Liver (tissue), 9 donors: Measurements from ENCODE around the gene SOST. TPM values are rescaled to one million over a fixed set of nuclear protein-coding genes. Genes with fewer than 3 reads are reported as not detected.

Experiments used
- DNase-seq: peaks from one replicate; pipeline ENCODE4 v3.0.0-alpha.2; 2017; ENCODE audit warnings: low spot score
- H3K27ac ChIP-seq, 2 donors: one replicate each; pipeline ENCODE4 v1.7.0; 2013; ENCODE audit warnings: inconsistent platforms in 2 of 2, low read length in 2 of 2, control low read depth in 1 of 2, low read depth in 1 of 2, mild to moderate bottlenecking in 1 of 2
- H3K27me3 ChIP-seq, 4 donors: one replicate each; pipeline versions ENCODE4 v1.6.1 to v1.7.0; 2013; ENCODE audit warnings: low read length in 3 of 4, inconsistent platforms in 1 of 4, mild to moderate bottlenecking in 1 of 4, moderate library complexity in 1 of 4; ENCODE audit not compliant: control insufficient read depth in 4 of 4, insufficient read depth in 4 of 4
- H3K36me3 ChIP-seq, 4 donors: one replicate each; pipeline versions ENCODE4 v1.6.1 to v1.7.0; 2013; ENCODE audit warnings: low read length in 3 of 4, mild to moderate bottlenecking in 3 of 4, low read depth in 1 of 4, moderate library complexity in 1 of 4; ENCODE audit not compliant: control insufficient read depth in 4 of 4, insufficient read depth in 3 of 4
- H3K4me1 ChIP-seq, 4 donors: one replicate each; pipeline versions ENCODE4 v1.6.1 to v1.7.0; 2013; ENCODE audit warnings: low read length in 3 of 4, mild to moderate bottlenecking in 3 of 4, moderate library complexity in 1 of 4; ENCODE audit not compliant: control insufficient read depth in 4 of 4, insufficient read depth in 4 of 4
- H3K4me3 ChIP-seq, 3 donors: one replicate each; pipeline versions ENCODE4 v1.6.1 to v1.7.0; 2013; ENCODE audit warnings: low read length in 3 of 3, control low read depth in 1 of 3, low read depth in 1 of 3, mild to moderate bottlenecking in 1 of 3
- H3K9ac ChIP-seq, 2 donors: one replicate each; pipeline ENCODE4 v1.7.0; 2013; ENCODE audit warnings: low read length in 2 of 2, mild to moderate bottlenecking in 2 of 2, moderate library complexity in 2 of 2, control low read depth in 1 of 2, low read depth in 1 of 2
- H3K9me3 ChIP-seq, 4 donors: one replicate each; pipeline versions ENCODE4 v1.6.1 to v1.7.0; 2013; ENCODE audit warnings: low read length in 3 of 4; ENCODE audit not compliant: control insufficient read depth in 4 of 4
- FOXA2 ChIP-seq: IDR thresholded peaks from 2 replicates; pipeline ENCODE4 v1.6.1; 2016; ENCODE audit warnings: antibody characterized with exemption
- GABPA ChIP-seq, 2 donors: IDR thresholded peaks in 1 of 2; conservative IDR thresholded peaks in 1 of 2; 2 replicates each; pipeline ENCODE4 v1.6.1; 2016; ENCODE audit warnings: antibody characterized with exemption in 2 of 2, mild to moderate bottlenecking in 1 of 2, moderate library complexity in 1 of 2
- HNF4A ChIP-seq, 2 donors: conservative IDR thresholded peaks; 2 replicates each; pipeline ENCODE4 v1.6.1; 2016; ENCODE audit warnings: antibody characterized with exemption in 2 of 2, mild to moderate bottlenecking in 2 of 2
- HNF4G ChIP-seq: IDR thresholded peaks from 2 replicates; pipeline ENCODE4 v1.6.1; 2016; ENCODE audit warnings: antibody characterized with exemption
- JUND ChIP-seq, 2 donors: IDR thresholded peaks; 2 replicates each; pipeline ENCODE4 v1.6.1; 2016; ENCODE audit warnings: antibody characterized with exemption in 2 of 2
- NR2F2 ChIP-seq: IDR thresholded peaks from 2 replicates; pipeline ENCODE4 v1.6.1; 2016; ENCODE audit warnings: antibody characterized with exemption
- RAD21 ChIP-seq, 2 donors: IDR thresholded peaks; 2 replicates each; pipeline ENCODE4 v1.6.1; 2016; ENCODE audit warnings: antibody characterized with exemption in 2 of 2, mild to moderate bottlenecking in 2 of 2
- RXRA ChIP-seq, 2 donors: IDR thresholded peaks; 2 replicates each; pipeline ENCODE4 v1.6.1; 2017 to 2018; ENCODE audit warnings: antibody characterized with exemption in 2 of 2, mild to moderate bottlenecking in 1 of 2
- SP1 ChIP-seq: IDR thresholded peaks from 2 replicates; pipeline ENCODE4 v1.6.1; 2018; ENCODE audit warnings: antibody characterized with exemption, mild to moderate bottlenecking
- TAF1 ChIP-seq: conservative IDR thresholded peaks from 2 replicates; pipeline ENCODE4 v1.6.1; 2016; ENCODE audit warnings: antibody characterized with exemption, mild to moderate bottlenecking
- YY1 ChIP-seq: IDR thresholded peaks from 2 replicates; pipeline ENCODE4 v1.6.1; 2016; ENCODE audit warnings: antibody characterized with exemption, mild to moderate bottlenecking
- WGBS: extraction: QIAGEN DNeasy Blood & Tissue Kit; methylation state at CpG from one replicate; pipeline ENCODE4 v1.1.7; 2013; 5-methylcytosine and 5-hydroxymethylcytosine counted together
- polyA plus RNA-seq, 2 donors: library from polyadenylated mRNA; stranded (reverse) in 1 of 2; unstranded in 1 of 2; fragments of 200-250 nt in 1 of 2; fragments of >200 nt in 1 of 2; fragmentation: Nextera tagmentation in 1 of 2; extraction: Ambion mirVana in 1 of 2; gene quantifications; one replicate each; pipeline versions ENCODE4 v1.2.1 to v1.2.3, GENCODE V29; 2013 to 2015
- total RNA-seq, 2 donors: library from RNA; depleted of rRNA; stranded (reverse); fragments of >200 nt; gene quantifications; one replicate each; pipeline ENCODE4 v1.2.3, GENCODE V29; 2014
- TF ChIP-seq, protein P1 (sequence below): IDR thresholded peaks from 2 replicates; pipeline ENCODE4 v1.6.1; 2016; ENCODE audit warnings: antibody characterized with exemption, mild to moderate bottlenecking
- TF ChIP-seq, protein P2 (sequence below): IDR thresholded peaks from 2 replicates; pipeline ENCODE4 v1.6.1; 2016; ENCODE audit warnings: antibody characterized with exemption
- TF ChIP-seq, protein P3 (sequence below): IDR thresholded peaks from 2 replicates; pipeline ENCODE4 v1.6.1; 2016; ENCODE audit warnings: antibody characterized with exemption
- TF ChIP-seq, protein P4 (sequence below): fragments of 150-350 bp; IDR thresholded peaks from 2 replicates; pipeline ENCODE4 v1.5.1; 2017; ENCODE audit warnings: improper control_type of control experiment, low read depth, low read length; ENCODE audit not compliant: missing input control
- donor health status: healthy.
- donor health status: healthy.
- donor health status: healthy.
- donor health status: healthy.
- donor health status: healthy.

SOST gene
- total and polyA plus RNA-seq, 4 donors, result not detected

DNA sequence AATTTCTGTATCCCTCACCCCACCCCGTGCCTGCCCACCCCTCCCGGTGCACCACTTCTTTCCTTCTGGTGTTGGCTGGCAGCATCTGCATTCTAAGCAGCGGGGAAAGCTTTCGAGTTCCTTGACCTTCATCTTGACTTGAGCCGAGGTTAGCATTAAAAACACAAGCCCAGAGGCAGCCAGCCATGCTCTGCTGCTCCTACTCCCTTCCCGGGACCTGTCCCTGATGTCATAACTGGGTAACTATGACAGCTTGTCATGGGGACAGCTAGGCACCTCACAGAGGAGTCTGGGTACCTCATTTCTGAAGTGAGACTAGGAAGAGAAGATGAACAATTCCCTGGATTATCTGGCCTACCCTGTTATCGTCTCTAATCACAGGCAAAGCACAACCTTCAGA lies 21.5 kb upstream of the SOST start, which contains the start of gene CFAP97D1:
Gene CFAP97D1, plus strand, starts transcription at position 301 of the 400 bp plus-strand sequence. Its CDS starts 28 bp downstream, at position 329.
- no peak for TF ChIP-seq TAF1
- DNase-seq, result no peak
- Histone ChIP-seq H3K4me3 (peak within 1 kb of the TSS in 2 of 3 donors; percentile 41 to 77), H3K27me3 (no peaks in the 10 kb centered on the region), H3K9ac (peak within 1 kb of the TSS; percentile 62 to 69), H3K36me3 (no peaks in the 10 kb centered on the region), H3K4me1 (peaks cover 6 to 34% (median 29%) of the 10 kb centered on the region in 4 donors), H3K27ac (peak within 1 kb of the TSS; percentile 65 to 98), H3K9me3 (no peaks in the 10 kb centered on the region)
- 66% methylated on average over 7 of the region's 7 CpGs for WGBS

DNA sequence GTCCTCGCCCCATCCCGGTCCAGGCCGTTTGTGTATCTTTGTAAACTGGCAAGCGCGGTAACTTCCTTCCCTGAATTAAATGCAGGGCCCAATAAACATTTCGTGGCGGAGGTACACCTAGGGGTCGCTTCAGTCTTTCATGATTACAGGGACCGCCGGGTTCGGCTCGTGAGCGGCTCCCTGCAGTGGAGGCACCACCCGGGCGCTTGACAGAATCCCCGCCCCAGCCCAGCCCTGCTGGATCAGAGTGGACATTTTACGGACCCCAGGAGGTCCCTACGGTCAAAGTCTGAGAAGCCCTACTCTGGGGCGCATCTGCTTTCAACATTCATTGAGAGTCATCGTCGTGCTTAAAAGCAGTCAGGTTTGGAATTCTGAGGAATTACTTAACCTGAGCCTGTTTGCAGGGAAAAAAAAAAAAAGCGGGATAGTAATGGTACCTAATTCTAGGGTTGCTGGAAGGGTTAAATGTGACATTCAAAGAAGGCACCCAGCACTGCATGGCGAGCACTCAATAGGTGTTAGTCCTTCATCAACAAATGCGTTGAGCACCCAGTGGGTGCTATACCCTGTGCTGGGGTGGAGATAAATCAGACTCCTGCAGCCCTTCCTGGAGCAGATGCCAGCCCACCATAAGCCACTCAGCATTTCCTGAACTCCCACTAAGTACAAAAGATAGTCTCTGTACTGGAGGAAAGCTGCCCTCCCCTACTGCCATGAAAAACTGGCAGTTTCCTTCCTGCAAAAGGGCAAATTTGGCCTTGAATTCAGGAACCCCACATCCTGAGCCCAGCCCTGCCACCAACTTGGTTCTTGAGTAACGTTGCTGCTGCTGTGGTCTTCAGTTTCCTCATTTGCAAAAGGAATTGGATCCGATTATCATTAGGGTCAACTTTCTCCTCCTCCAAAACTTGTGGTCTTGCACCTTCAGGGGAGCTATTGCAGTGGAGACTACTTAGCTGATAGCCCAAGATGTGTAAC lies 20.8 kb upstream of the SOST start:
- H3K4me3 ChIP-seq, result peak overlapping the region; percentile 41 to 77 (median 66)
- 13% methylated on average over 26 of the region's 26 CpGs for WGBS
- H3K27ac ChIP-seq, result peak overlapping the region; percentile 65 to 98
- H3K9ac ChIP-seq, result peak overlapping the region; percentile 62 to 69
- no peaks in the 10 kb centered on the region for H3K27me3 ChIP-seq
- no peaks in the 10 kb centered on the region for H3K9me3 ChIP-seq
- H3K36me3 ChIP-seq, result peaks cover 0 to 1% (median under 1%) of the 10 kb centered on the region in 4 donors
- no peak for DNase-seq
- TF ChIP-seq JUND (IDR thresholded peaks at IDR 0.05) (no peak), GABPA (IDR thresholded peaks at IDR 0.05 in 1 of 2, conservative IDR thresholded peaks at IDR 0.05 in 1 of 2) (no peak)
- H3K4me1 ChIP-seq, result peaks cover 7 to 41% (median 36%) of the 10 kb centered on the region in 4 donors

DNA sequence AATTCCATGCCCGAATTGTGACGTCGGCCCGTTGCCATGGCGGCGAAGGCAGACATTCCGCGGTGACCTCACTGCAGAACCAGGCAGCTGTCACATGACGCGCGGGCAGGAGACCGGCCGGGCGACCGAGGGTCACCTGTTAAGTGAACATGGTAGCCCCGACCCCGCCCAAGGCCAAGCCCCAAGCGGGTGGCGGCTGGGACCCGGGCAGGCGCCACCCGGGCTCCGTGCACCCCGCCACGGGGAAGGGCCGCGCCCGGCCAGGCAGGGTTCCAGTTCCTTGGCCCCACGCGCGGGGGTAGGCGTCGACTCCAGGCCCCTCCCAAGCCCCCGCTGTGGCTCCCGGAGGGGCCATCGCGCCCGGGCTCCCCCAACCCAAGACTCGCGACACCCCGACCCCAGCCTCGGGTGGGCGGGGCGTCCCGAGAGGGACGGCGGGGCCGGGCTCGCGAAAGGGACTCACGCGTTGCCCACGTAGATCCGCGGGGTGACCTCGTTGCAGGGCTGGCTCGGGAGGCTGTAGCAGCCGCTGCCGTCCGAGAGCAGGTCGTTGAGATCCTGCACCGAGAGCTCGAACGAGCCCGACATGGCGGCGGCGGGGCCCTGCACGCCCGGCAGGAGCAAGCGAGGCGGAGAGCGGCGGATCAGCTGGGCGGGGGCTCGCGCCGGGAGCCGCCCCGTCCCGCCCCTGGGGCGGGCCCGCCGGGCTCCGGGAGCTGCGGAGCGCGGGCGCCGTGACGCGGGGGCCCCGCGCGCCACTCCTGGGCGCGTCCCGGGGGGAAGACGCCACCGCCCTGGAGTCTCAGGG lies 19.9 kb upstream of the SOST start, which contains the start of gene DUSP3:
Gene DUSP3, minus strand, starts transcription at position 641 of the 808 bp plus-strand sequence. Its CDS starts 53 bp downstream, at position 588.
- H3K4me1 ChIP-seq, result peaks cover 10 to 50% (median 42%) of the 10 kb centered on the region in 4 donors
- whole genome bisulfite sequencing, result under 1% methylated on average over 100 of the region's 100 CpGs

More for the DNA sequence above, 19.9 kb upstream of the SOST start, which contains the start of gene DUSP3:
- Histone ChIP-seq H3K36me3 (peaks cover 0 to 5% (median 2%) of the 10 kb centered on the region in 4 donors), H3K9me3 (no peaks in the 10 kb centered on the region), H3K27ac (peak within 1 kb of the TSS; percentile 96 to 98), H3K9ac (peak within 1 kb of the TSS; percentile 68 to 78), H3K27me3 (no peaks in the 10 kb centered on the region), H3K4me3 (peak within 1 kb of the TSS; percentile 68 to 77 (median 69))
- peak; percentile 79 for DNase-seq
- TF ChIP-seq, protein P1, sequence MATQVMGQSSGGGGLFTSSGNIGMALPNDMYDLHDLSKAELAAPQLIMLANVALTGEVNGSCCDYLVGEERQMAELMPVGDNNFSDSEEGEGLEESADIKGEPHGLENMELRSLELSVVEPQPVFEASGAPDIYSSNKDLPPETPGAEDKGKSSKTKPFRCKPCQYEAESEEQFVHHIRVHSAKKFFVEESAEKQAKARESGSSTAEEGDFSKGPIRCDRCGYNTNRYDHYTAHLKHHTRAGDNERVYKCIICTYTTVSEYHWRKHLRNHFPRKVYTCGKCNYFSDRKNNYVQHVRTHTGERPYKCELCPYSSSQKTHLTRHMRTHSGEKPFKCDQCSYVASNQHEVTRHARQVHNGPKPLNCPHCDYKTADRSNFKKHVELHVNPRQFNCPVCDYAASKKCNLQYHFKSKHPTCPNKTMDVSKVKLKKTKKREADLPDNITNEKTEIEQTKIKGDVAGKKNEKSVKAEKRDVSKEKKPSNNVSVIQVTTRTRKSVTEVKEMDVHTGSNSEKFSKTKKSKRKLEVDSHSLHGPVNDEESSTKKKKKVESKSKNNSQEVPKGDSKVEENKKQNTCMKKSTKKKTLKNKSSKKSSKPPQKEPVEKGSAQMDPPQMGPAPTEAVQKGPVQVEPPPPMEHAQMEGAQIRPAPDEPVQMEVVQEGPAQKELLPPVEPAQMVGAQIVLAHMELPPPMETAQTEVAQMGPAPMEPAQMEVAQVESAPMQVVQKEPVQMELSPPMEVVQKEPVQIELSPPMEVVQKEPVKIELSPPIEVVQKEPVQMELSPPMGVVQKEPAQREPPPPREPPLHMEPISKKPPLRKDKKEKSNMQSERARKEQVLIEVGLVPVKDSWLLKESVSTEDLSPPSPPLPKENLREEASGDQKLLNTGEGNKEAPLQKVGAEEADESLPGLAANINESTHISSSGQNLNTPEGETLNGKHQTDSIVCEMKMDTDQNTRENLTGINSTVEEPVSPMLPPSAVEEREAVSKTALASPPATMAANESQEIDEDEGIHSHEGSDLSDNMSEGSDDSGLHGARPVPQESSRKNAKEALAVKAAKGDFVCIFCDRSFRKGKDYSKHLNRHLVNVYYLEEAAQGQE, result peak; percentile 69
- no peak for TF ChIP-seq RAD21 (IDR thresholded peaks at IDR 0.05)
- peak; percentile 31 to 64 for TF ChIP-seq RXRA (IDR thresholded peaks at IDR 0.05)
- TF ChIP-seq, protein P2, sequence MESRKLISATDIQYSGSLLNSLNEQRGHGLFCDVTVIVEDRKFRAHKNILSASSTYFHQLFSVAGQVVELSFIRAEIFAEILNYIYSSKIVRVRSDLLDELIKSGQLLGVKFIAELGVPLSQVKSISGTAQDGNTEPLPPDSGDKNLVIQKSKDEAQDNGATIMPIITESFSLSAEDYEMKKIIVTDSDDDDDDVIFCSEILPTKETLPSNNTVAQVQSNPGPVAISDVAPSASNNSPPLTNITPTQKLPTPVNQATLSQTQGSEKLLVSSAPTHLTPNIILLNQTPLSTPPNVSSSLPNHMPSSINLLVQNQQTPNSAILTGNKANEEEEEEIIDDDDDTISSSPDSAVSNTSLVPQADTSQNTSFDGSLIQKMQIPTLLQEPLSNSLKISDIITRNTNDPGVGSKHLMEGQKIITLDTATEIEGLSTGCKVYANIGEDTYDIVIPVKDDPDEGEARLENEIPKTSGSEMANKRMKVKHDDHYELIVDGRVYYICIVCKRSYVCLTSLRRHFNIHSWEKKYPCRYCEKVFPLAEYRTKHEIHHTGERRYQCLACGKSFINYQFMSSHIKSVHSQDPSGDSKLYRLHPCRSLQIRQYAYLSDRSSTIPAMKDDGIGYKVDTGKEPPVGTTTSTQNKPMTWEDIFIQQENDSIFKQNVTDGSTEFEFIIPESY, result no peak
- peak in 1 of 2 donors; percentile 11 for TF ChIP-seq GABPA (IDR thresholded peaks at IDR 0.05 in 1 of 2, conservative IDR thresholded peaks at IDR 0.05 in 1 of 2)
- no peak for TF ChIP-seq NR2F2
- TF ChIP-seq, protein P3, sequence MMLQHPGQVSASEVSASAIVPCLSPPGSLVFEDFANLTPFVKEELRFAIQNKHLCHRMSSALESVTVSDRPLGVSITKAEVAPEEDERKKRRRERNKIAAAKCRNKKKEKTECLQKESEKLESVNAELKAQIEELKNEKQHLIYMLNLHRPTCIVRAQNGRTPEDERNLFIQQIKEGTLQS, result peak; percentile 64
- no peak for TF ChIP-seq TAF1
- TF ChIP-seq YY1, result peak; percentile 93
- peak; percentile 81 to 84 for TF ChIP-seq JUND (IDR thresholded peaks at IDR 0.05)
- TF ChIP-seq SP1, result peak; percentile 33
- no peak for TF ChIP-seq HNF4G
- TF ChIP-seq, protein P4, sequence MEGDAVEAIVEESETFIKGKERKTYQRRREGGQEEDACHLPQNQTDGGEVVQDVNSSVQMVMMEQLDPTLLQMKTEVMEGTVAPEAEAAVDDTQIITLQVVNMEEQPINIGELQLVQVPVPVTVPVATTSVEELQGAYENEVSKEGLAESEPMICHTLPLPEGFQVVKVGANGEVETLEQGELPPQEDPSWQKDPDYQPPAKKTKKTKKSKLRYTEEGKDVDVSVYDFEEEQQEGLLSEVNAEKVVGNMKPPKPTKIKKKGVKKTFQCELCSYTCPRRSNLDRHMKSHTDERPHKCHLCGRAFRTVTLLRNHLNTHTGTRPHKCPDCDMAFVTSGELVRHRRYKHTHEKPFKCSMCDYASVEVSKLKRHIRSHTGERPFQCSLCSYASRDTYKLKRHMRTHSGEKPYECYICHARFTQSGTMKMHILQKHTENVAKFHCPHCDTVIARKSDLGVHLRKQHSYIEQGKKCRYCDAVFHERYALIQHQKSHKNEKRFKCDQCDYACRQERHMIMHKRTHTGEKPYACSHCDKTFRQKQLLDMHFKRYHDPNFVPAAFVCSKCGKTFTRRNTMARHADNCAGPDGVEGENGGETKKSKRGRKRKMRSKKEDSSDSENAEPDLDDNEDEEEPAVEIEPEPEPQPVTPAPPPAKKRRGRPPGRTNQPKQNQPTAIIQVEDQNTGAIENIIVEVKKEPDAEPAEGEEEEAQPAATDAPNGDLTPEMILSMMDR, result no peak
- no peak for TF ChIP-seq FOXA2
- TF ChIP-seq HNF4A (conservative IDR thresholded peaks at IDR 0.05), result peak in 1 of 2 donors; percentile 61
